SK-N-SH (cell line): ENCODE measurements around the gene STAT6. TPM values are rescaled to one million over a fixed set of nuclear protein-coding genes. Genes with fewer than 3 reads are reported as not detected.
A peak's percentile ranks its signal among the peaks of the same experiment; 100 is the strongest.

Experiments
- CTCF ChIA-PET: fragments of 300-600, 350-600 bp; formaldehyde crosslinking; extraction: SDS; loops from one replicate; lab custom pipeline; 2021; lab: Yijun Ruan, JAX
- POLR2A ChIA-PET: fragments of 350-600 bp; sonication (Branson Sonifier 250); formaldehyde crosslinking; extraction: SDS; loops from one replicate; lab custom pipeline; 2020; ENCODE audit warnings: antibody characterized with exemption, inconsistent platforms; lab: Yijun Ruan, JAX
- DNase-seq: peaks from one replicate; pipeline ENCODE4 v3.0.0; 2012
- H2AFZ ChIP-seq: fragments of 200-600 bp; sonication (generic); 2 replicates; pipeline ENCODE4 v1.8.1; 2016; ENCODE audit warnings: antibody characterized with exemption, mild to moderate bottlenecking, low read depth
- H3F3A ChIP-seq: fragments of 200-600 bp; sonication (generic); replicated peaks from 2 replicates; pipeline ENCODE3; 2016; ENCODE audit warnings: antibody characterized with exemption, mild to moderate bottlenecking; ENCODE audit not compliant: insufficient read depth
- H3K27ac ChIP-seq, 2 experiments: fragments of 200-500 bp in 1 of 2; fragments of 200-600 bp in 1 of 2; sonication (Bioruptor generic) in 1 of 2; sonication (generic), shearing (Covaris generic) in 1 of 2; 2 replicates each; pipeline versions ENCODE4 v1.5.1 to v1.6.1; 2014 to 2016; ENCODE audit warnings: low read depth in 2 of 2, inconsistent platforms in 1 of 2, low read length in 1 of 2, mild to moderate bottlenecking in 1 of 2, mixed read lengths in 1 of 2
- H3K27me3 ChIP-seq: fragments of 200-600 bp; sonication (generic), shearing (Covaris generic); 2 replicates; pipeline ENCODE4 v1.6.1; 2016; ENCODE audit warnings: mixed run types; ENCODE audit not compliant: insufficient read depth
- H3K36me3 ChIP-seq, 2 experiments: fragments of 200-500 bp in 1 of 2; fragments of 200-600 bp in 1 of 2; sonication (Bioruptor generic) in 1 of 2; sonication (generic) in 1 of 2; replicated peaks in 1 of 2; 2 replicates each; pipeline versions ENCODE3 to v1.5.1; 2014 to 2016; ENCODE audit warnings: low read length in 1 of 2, mild to moderate bottlenecking in 1 of 2; ENCODE audit not compliant: insufficient read depth in 2 of 2, control insufficient read depth in 1 of 2
- H3K4me1 ChIP-seq, 2 experiments: fragments of 200-500 bp in 1 of 2; fragments of 200-600 bp in 1 of 2; sonication (Bioruptor generic) in 1 of 2; sonication (generic), shearing (Covaris generic) in 1 of 2; 2 replicates each; pipeline versions ENCODE4 v1.5.1 to v1.6.1; 2014 to 2016; ENCODE audit warnings: low read depth in 1 of 2, low read length in 1 of 2, mixed run types in 1 of 2; ENCODE audit not compliant: insufficient read depth in 2 of 2, control insufficient read depth in 1 of 2
- H3K4me2 ChIP-seq: fragments of 200-600 bp; sonication (generic), shearing (Covaris generic); 2 replicates; pipeline ENCODE4 v1.6.1; 2017; ENCODE audit warnings: mixed run types
- H3K4me3 ChIP-seq, 2 experiments: fragments of 200-500 bp in 1 of 2; fragments of 200-600 bp in 1 of 2; sonication (Bioruptor generic) in 1 of 2; sonication (generic), shearing (Covaris generic) in 1 of 2; 2 replicates each; pipeline versions ENCODE4 v1.5.1 to v1.8.1; 2014 to 2016; ENCODE audit warnings: low read depth in 2 of 2, inconsistent platforms in 1 of 2, low read length in 1 of 2, mild to moderate bottlenecking in 1 of 2, mixed read lengths in 1 of 2, moderate library complexity in 1 of 2
- H3K79me2 ChIP-seq: fragments of 200-600 bp; sonication (generic); 2 replicates; pipeline ENCODE4 v1.8.1; 2017; ENCODE audit warnings: mild to moderate bottlenecking; ENCODE audit not compliant: insufficient read depth
- H3K9ac ChIP-seq: fragments of 200-600 bp; sonication (generic); 2 replicates; pipeline ENCODE4 v1.6.1; 2017; ENCODE audit warnings: mixed run types
- H3K9me2 ChIP-seq: fragments of 200-600 bp; sonication (generic); 2 replicates; pipeline ENCODE4 v1.6.1; 2017; ENCODE audit warnings: mixed run types
- H3K9me3 ChIP-seq: fragments of 200-600 bp; sonication (generic); 2 replicates; pipeline ENCODE4 v1.6.1; 2017; ENCODE audit warnings: mixed run types, mild to moderate bottlenecking, moderate library complexity
- H4K20me1 ChIP-seq: fragments of 200-600 bp; sonication (generic); 2 replicates; pipeline ENCODE4 v1.6.1; 2017; ENCODE audit warnings: mild to moderate bottlenecking, mixed run types; ENCODE audit not compliant: insufficient read depth
- CHD2 ChIP-seq: fragments of 150-350 bp; IDR thresholded peaks from 2 replicates; pipeline ENCODE4 v1.6.1; 2018; ENCODE audit warnings: low read length; ENCODE audit not compliant: partially characterized antibody
- CTCF ChIP-seq: fragments of 200-600 bp; sonication (generic); IDR thresholded peaks from 2 replicates; pipeline ENCODE4 v1.6.1; 2017; ENCODE audit warnings: antibody characterized with exemption, mild to moderate bottlenecking, moderate library complexity
- EZH2phosphoT487 ChIP-seq: fragments of 200-600 bp; sonication (generic); IDR thresholded peaks from 2 replicates; pipeline ENCODE4 v1.6.1; 2017; ENCODE audit warnings: low read depth, mixed run types, mild to moderate bottlenecking, antibody characterized with exemption, moderate library complexity, borderline replicate concordance
- FOXM1 ChIP-seq: IDR thresholded peaks from 2 replicates; pipeline ENCODE4 v1.4.0; 2012; ENCODE audit warnings: low read depth, mild to moderate bottlenecking
- GABPA ChIP-seq: IDR thresholded peaks from 2 replicates; pipeline ENCODE4 v1.4.0; 2012; ENCODE audit warnings: low read depth, mild to moderate bottlenecking
- GATA2 ChIP-seq: sonication (generic); formaldehyde crosslinking; IDR thresholded peaks from 2 replicates; pipeline ENCODE4 v1.5.0; 2020; ENCODE audit warnings: mild to moderate bottlenecking, missing genetic modification reagents
- IRF3 ChIP-seq: fragments of 150-350 bp; IDR thresholded peaks from 2 replicates; pipeline ENCODE4 v1.6.1; 2016; ENCODE audit warnings: mild to moderate bottlenecking, low read depth, low read length
- MEF2A ChIP-seq: IDR thresholded peaks from 2 replicates; pipeline ENCODE4 v1.4.0; 2012; ENCODE audit warnings: low read depth, borderline replicate concordance
- POLR2AphosphoS5 ChIP-seq: IDR thresholded peaks from 2 replicates; pipeline ENCODE4 v1.6.1; 2012; ENCODE audit warnings: low read depth, low read length
- RAD21 ChIP-seq: IDR thresholded peaks from 2 replicates; pipeline ENCODE4 v1.6.1; 2012; ENCODE audit warnings: mild to moderate bottlenecking, low read length
- RCOR1 ChIP-seq: fragments of 150-350 bp; IDR thresholded peaks from 2 replicates; pipeline ENCODE4 v1.6.1; 2017; ENCODE audit warnings: antibody characterized with exemption, low read length
- SIN3A ChIP-seq: IDR thresholded peaks from 2 replicates; pipeline ENCODE4 v1.6.1; 2012; ENCODE audit warnings: low read depth, mild to moderate bottlenecking, low read length, moderate library complexity, borderline replicate concordance
- SMC3 ChIP-seq: IDR thresholded peaks from 2 replicates; pipeline ENCODE4 v1.6.1; 2012; ENCODE audit warnings: low read depth, low read length, improper control_type of control experiment
- TAF1 ChIP-seq: IDR thresholded peaks from 2 replicates; pipeline ENCODE4 v1.6.1; 2012; ENCODE audit warnings: low read depth, mild to moderate bottlenecking, low read length, moderate library complexity, borderline replicate concordance
- TEAD4 ChIP-seq: IDR thresholded peaks from 2 replicates; pipeline ENCODE4 v1.4.0; 2012; ENCODE audit warnings: mild to moderate bottlenecking, borderline replicate concordance; ENCODE audit not compliant: insufficient read depth
- USF1 ChIP-seq: IDR thresholded peaks from 2 replicates; pipeline ENCODE4 v1.4.0; 2012; ENCODE audit warnings: low read depth, borderline replicate concordance
- USF2 ChIP-seq: fragments of 150-350 bp; IDR thresholded peaks from 2 replicates; pipeline ENCODE4 v1.6.1; 2017; ENCODE audit warnings: antibody characterized with exemption, low read length, low read depth, borderline replicate concordance
- WGBS: methylation state at CpG from one replicate; pipeline ENCODE4 v1.1.6; 2017; ENCODE audit warnings: low lambda C conversion rate; 5-methylcytosine and 5-hydroxymethylcytosine counted together
- polyA plus RNA-seq, 3 experiments: library from polyadenylated mRNA; depleted of rRNA; stranded (reverse); fragments of >200 nt; gene quantifications; 2 replicates each; pipeline ENCODE4 v1.2.3, GENCODE V29; 2012

Gene STAT6
- polyA plus RNA-seq, 1 of the 3 experiments (the other 2 are of a cell fraction): 0.15 TPM

GRCh38 chr12:57158665-57159064, 47.5 kb upstream of the STAT6 start:
- no peak overlapping the region for H2AFZ ChIP-seq
- ChIA-PET POLR2A (interaction anchor here (1.6 kb wide), 1 partner anchor 31 kb away, joined by 4 read pairs; the partner anchor contains the start of gene LRP1), CTCF (interaction anchor here (1.1 to 33.3 kb wide), 6 partner anchors 21 to 46 kb away, joined by 3 to 616 read pairs (median 6); no protein-coding TSS in a partner anchor)
- 0 out of 2 replicates have a peak, but pooled peaks cover under 1% of the 10 kb centered on the region for H3K79me2 ChIP-seq
- H3K4me1 ChIP-seq: peaks cover 0 to 33% of the 10 kb centered on the region in 2 experiments; a peak in 2 of 4 replicates
- no peaks in the 10 kb centered on the region for H3K9me2 ChIP-seq
- no peaks in the 10 kb centered on the region for H3K27me3 ChIP-seq
- no peaks in the 10 kb centered on the region for H4K20me1 ChIP-seq
- no peak overlapping the region for H3K9ac ChIP-seq
- peaks cover 43 to 79% of the 10 kb centered on the region in 2 experiments for H3K36me3 ChIP-seq
- peak; percentile 39 for DNase-seq
- H3K27ac ChIP-seq: peak overlapping the region in 1 of 2 experiments; percentile 62; a peak in 2 of 4 replicates
- H3F3A ChIP-seq: no peaks in the 10 kb centered on the region
- no peak overlapping the region for H3K4me2 ChIP-seq
- TF ChIP-seq FOXM1: no peak
- no peak for TF ChIP-seq RCOR1
- no peak for TF ChIP-seq TEAD4
- no peak for TF ChIP-seq USF2
- no peak for TF ChIP-seq IRF3
- TF ChIP-seq RAD21: no peak
- no peak for TF ChIP-seq POLR2AphosphoS5
- TF ChIP-seq GABPA: no peak
- TF ChIP-seq CTCF: no peak
- TF ChIP-seq CHD2: no peak
- no peak for TF ChIP-seq MEF2A
- no peak for TF ChIP-seq TAF1
- no peak for TF ChIP-seq GATA2 (CRISPR knock-in tag)
- no peak for TF ChIP-seq USF1
- no peak for TF ChIP-seq SMC3
- TF ChIP-seq SIN3A: no peak
- TF ChIP-seq EZH2phosphoT487: no peak
- no peaks in the 10 kb centered on the region for H3K9me3 ChIP-seq
- 90% methylated on average over 4 of the region's 4 CpGs for WGBS
- H3K4me3 ChIP-seq: no peak overlapping the region
